Activated naive CD8-positive, alpha-beta T cell treated with anti-CD3 and anti-CD28 coated beads, Interleukin-2, amount 10 ng/mL, durations not matched to agents 7 days and 5 days (primary cell): ENCODE data around the gene ITGA7. TPM values are rescaled to one million over a fixed set of nuclear protein-coding genes. Genes with fewer than 3 reads are reported as not detected.

ENCODE experiments used
- ATAC-seq: fragments of 150-1000 bp; cut with Tn5 transposase; one replicate; pipeline ENCODE4 v1.10.0; 2021; ENCODE audit warnings: low read depth, moderate library complexity
- POLR2A ChIA-PET: fragments of 350-600 bp; sonication (Branson Sonifier 250); formaldehyde crosslinking; loops from one replicate; lab custom pipeline; 2021; ENCODE audit warnings: antibody characterized with exemption; lab: Charles Lee
- DNase-seq: peaks from one replicate; pipeline ENCODE4 v3.0.0; 2021
- H3K27ac Mint-ChIP-seq: one replicate; pipeline ENCODE4 v1.8.0; 2022; ENCODE audit warnings: mild to moderate bottlenecking, mixed read lengths
- H3K27me3 Mint-ChIP-seq: one replicate; pipeline ENCODE4 v1.8.0; 2022; ENCODE audit warnings: mild to moderate bottlenecking, moderate library complexity, mixed read lengths
- H3K36me3 Mint-ChIP-seq: one replicate; pipeline ENCODE4 v1.8.0; 2021; ENCODE audit warnings: mild to moderate bottlenecking, mixed read lengths
- H3K4me1 Mint-ChIP-seq: one replicate; pipeline ENCODE4 v1.8.0; 2021; ENCODE audit warnings: mixed read lengths
- H3K4me3 Mint-ChIP-seq: one replicate; pipeline ENCODE4 v1.8.0; 2022; ENCODE audit warnings: mild to moderate bottlenecking, moderate library complexity, mixed read lengths
- H3K9me3 Mint-ChIP-seq: one replicate; pipeline ENCODE4 v1.8.0; 2021; ENCODE audit warnings: mixed read lengths
- total RNA-seq, 2 experiments: library from RNA; stranded (reverse); gene quantifications; one replicate each; pipeline ENCODE4 v1.2.3, GENCODE V29; 2021

Gene ITGA7
- total RNA-seq, 2 experiments from 2014 or later, result 4.1 to 4.2 TPM

DNA sequence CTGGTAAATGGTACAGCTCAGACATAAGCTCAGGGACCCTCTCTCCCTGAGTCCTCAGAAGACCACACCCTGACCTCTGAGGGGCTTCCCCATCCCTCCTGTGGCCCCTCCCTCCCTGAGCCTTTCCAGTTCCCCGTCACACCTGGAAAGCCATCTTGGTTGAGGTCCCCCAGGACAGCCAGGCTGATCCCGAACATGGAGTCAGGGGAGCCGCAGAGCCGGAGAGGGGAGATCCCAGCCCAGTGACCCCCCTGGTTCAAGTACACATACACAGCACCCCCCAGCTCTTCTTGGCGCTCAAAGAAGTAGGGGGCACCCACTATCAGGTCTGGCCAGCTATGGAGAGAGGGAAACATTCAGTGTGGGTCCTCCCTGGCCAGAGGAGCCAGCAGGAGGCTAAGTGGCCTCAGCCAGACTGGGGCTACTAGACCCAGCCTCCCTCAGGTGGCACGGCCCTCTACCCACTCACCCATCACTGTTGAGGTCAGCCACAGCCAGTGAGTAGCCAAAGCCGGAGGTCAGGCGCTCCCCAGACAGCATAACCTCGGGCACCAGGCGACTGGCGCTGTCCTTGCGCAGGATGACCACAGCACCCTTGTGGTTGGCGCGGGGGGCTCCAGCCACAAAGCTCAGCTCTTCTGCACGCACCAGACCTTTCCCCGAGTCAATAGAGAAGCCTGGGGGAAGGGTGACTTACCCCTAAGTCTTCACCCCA is 9.3 kb downstream of the ITGA7 start:
- no peak overlapping the region for H3K4me3 Mint-ChIP-seq
- ATAC-seq, result no peak
- peak; percentile 17 for DNase-seq
- POLR2A ChIA-PET, result no interaction called here
- H3K4me1 Mint-ChIP-seq, result no peaks in the 10 kb centered on the region
- H3K9me3 Mint-ChIP-seq, result no peaks in the 10 kb centered on the region
- H3K36me3 Mint-ChIP-seq, result no peaks in the 10 kb centered on the region
- no peak overlapping the region for H3K27ac Mint-ChIP-seq
- H3K27me3 Mint-ChIP-seq, result no peaks in the 10 kb centered on the region

DNA sequence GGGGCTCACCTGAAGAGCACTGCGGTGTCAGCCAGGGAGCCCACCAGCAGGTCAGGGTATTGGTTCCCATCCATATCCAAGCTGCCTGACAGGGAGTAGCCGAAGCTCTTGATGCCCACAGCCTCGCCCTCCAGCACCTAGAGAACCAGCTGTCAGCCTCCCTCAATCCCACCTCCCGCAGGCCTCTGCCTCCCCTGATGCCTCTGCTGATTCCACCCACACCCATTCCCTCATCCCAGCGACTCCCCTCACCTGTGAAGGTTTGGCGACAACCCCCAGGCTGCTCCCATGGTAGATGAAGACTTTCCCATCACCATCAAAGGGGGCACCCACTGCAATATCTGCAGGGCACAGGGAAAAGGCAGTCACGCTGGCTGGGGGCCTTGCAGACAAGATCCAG is 10.0 kb downstream of the ITGA7 start:
- Mint-ChIP-seq H3K9me3 (no peaks in the 10 kb centered on the region), H3K27me3 (no peaks in the 10 kb centered on the region), H3K4me3 (no peak overlapping the region), H3K4me1 (no peaks in the 10 kb centered on the region), H3K27ac (no peak overlapping the region), H3K36me3 (no peaks in the 10 kb centered on the region)
- no peak for ATAC-seq
- DNase-seq, result peak; percentile 12
- POLR2A ChIA-PET, result no interaction called here

GRCh38 chr12:55696796-55697462 is 10.8 kb downstream of the ITGA7 start:
- no peak overlapping the region for H3K27ac Mint-ChIP-seq
- H3K27me3 Mint-ChIP-seq, result no peaks in the 10 kb centered on the region
- no peak for ATAC-seq
- POLR2A ChIA-PET, result no interaction called here
- no peak overlapping the region for H3K4me3 Mint-ChIP-seq
- no peaks in the 10 kb centered on the region for H3K9me3 Mint-ChIP-seq
- no peaks in the 10 kb centered on the region for H3K4me1 Mint-ChIP-seq
- DNase-seq, result peak; percentile 17
- no peaks in the 10 kb centered on the region for H3K36me3 Mint-ChIP-seq

DNA sequence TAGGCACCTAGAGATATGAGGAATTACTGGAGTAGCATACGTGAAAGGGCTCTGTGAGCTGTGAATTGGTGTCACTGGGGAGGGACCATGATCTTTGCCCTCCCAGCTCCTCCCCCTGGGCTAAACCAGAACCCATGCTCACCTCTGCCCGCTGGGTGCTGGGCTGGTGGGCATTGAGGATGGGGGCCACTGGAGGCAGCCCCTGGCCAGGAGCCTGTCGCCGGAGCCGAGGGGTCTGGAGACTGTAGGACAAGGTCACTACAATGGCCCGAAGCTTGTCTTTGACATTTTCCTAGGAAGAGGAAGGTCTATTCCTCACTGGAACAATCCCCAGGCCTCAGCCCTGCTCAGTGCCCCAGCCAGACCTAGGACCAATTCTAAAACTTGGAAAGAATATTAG is 11.6 kb downstream of the ITGA7 start:
- Mint-ChIP-seq H3K27ac (no peak overlapping the region), H3K27me3 (peaks cover 1% of the 10 kb centered on the region), H3K9me3 (no peaks in the 10 kb centered on the region), H3K4me3 (no peak overlapping the region), H3K36me3 (no peaks in the 10 kb centered on the region), H3K4me1 (no peaks in the 10 kb centered on the region)
- DNase-seq, result peak; percentile 15
- POLR2A ChIA-PET, result no interaction called here
- ATAC-seq, result no peak

- POLR2A ChIA-PET, result no interaction called here
- Mint-ChIP-seq H3K27me3 (peaks cover 2% of the 10 kb centered on the region), H3K36me3 (no peaks in the 10 kb centered on the region), H3K27ac (no peak overlapping the region), H3K9me3 (no peaks in the 10 kb centered on the region), H3K4me1 (no peaks in the 10 kb centered on the region), H3K4me3 (no peak overlapping the region)
- ATAC-seq (no peak), DNase-seq (peak; percentile 4)
These were observed 12.4 kb downstream of the ITGA7 start for GRCh38 chr12:55695349-55695748.

- H3K27ac Mint-ChIP-seq, result no peak overlapping the region
- no peak overlapping the region for H3K4me3 Mint-ChIP-seq
- H3K4me1 Mint-ChIP-seq, result no peaks in the 10 kb centered on the region
- H3K36me3 Mint-ChIP-seq, result no peaks in the 10 kb centered on the region
- POLR2A ChIA-PET, result no interaction called here
- peak; percentile 20 for DNase-seq
- peaks cover 2% of the 10 kb centered on the region for H3K27me3 Mint-ChIP-seq
- H3K9me3 Mint-ChIP-seq, result no peaks in the 10 kb centered on the region
- ATAC-seq, result no peak
These were observed 13.1 kb downstream of the ITGA7 start for GRCh38 chr12:55694651-55695050.

DNA sequence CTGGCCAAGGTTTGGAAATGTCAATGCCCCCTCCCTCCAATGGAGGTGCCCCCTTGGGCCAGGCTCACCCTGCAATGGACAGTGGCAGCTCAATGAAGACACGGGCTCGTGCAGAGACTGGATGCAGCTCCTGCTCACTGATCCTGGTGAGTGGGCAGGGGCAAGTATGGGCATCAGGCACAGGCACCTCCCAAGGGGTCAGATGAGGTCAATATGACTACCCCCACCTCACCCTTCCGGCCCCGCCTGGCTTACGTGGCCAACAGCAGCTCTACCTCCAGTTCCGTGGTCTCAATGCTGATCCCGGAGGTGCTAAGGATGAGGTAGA is 13.6 kb downstream of the ITGA7 start:
- POLR2A ChIA-PET, result no interaction called here
- Mint-ChIP-seq H3K4me3 (no peak overlapping the region), H3K4me1 (no peaks in the 10 kb centered on the region), H3K9me3 (no peaks in the 10 kb centered on the region), H3K27me3 (peaks cover 5% of the 10 kb centered on the region), H3K36me3 (no peaks in the 10 kb centered on the region), H3K27ac (no peak overlapping the region)
- ATAC-seq, result no peak
- peak; percentile 14 for DNase-seq

- Mint-ChIP-seq H3K36me3 (no peaks in the 10 kb centered on the region), H3K27ac (no peak overlapping the region), H3K9me3 (no peaks in the 10 kb centered on the region), H3K4me1 (no peaks in the 10 kb centered on the region), H3K4me3 (no peak overlapping the region), H3K27me3 (peaks cover 5% of the 10 kb centered on the region)
- DNase-seq, result no peak
- POLR2A ChIA-PET, result no interaction called here
- no peak for ATAC-seq
These were observed 14.1 kb downstream of the ITGA7 start for GRCh38 chr12:55693323-55694187.

DNA sequence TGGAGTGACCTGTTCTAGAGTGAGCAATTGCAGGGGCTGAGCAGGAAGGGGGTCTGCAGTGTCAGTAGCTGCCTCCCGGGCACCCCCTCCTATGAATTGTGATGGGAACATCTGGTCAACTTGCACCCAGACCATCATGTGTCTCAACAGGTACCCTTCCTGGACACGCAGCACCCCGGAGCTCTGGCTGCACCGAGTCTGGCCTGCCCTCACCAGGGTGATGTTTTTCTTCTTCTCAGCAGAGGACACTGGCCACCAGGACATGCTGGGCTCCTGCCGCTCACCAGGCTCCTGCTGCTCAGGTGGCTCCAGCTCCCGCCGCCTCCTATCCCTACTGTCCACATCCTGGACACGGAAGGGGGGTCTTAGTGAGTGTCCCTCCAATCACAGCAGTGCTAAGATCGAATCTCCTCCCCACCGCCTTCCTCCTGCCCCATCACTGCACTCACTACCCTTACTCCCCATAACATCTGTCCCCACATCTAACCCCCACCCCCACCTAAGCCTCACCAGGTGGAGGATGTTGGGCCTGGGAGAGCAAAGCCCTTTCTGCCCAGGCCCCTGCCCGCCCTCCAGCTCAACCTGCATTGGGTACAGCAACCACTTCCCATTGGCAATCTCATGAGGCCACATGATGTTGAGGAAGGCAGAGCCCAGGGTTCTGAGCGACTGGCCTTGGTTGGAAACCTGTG is 14.9 kb downstream of the ITGA7 start:
- peaks cover 6% of the 10 kb centered on the region for H3K27me3 Mint-ChIP-seq
- ATAC-seq (no peak), DNase-seq (no peak)
- no peak overlapping the region for H3K27ac Mint-ChIP-seq
- H3K4me1 Mint-ChIP-seq, result peaks cover 1% of the 10 kb centered on the region
- POLR2A ChIA-PET, result no interaction called here
- H3K36me3 Mint-ChIP-seq, result no peaks in the 10 kb centered on the region
- H3K9me3 Mint-ChIP-seq, result no peaks in the 10 kb centered on the region
- H3K4me3 Mint-ChIP-seq, result no peak overlapping the region

DNA sequence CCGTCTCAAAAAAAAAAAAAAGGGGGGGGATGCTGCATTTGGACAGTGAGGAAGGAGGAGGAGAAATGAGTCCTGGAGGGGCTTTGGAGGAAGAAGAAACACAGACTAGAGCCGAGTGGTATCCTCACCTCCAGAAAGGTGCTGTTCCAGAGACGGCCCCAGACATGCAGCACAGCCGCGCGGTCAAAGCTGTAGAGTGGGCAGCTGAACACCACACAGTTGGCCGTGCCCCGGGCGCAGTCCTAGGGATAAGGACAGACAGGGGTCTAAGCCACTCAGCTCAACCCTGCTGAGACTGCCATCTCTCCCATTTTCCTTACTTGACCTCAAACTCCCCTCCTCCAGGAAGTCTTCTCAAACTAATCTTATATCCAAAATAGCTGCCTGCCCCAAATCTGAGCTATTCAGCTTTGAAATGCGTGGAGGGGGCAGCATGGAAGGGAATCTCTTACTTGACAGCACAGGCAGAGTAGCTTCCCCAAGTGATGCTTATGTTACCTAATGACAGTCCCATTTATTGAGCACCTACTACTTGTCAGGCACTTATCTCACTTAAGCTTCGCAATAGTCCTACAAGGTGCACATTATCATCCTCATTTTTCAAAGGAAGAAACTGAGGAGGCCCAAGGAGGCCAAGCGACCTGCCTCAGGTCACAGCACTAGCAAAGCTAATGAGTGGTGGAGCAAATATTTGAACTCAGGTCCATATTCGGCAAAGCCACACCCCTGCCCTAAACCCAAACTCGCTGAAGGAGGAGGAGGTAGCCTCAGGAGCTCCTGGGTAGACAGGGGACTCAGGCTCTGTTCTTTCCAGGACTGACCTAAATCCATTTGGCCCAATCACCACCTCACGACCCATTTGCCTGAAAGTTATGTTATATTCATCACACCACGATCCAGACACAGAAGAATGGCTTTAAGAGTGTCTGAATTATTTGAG is 18.7 kb downstream of the ITGA7 start:
- DNase-seq (no peak), ATAC-seq (no peak)
- Mint-ChIP-seq H3K36me3 (no peaks in the 10 kb centered on the region), H3K9me3 (no peaks in the 10 kb centered on the region), H3K27ac (no peak overlapping the region), H3K4me1 (peaks cover 7% of the 10 kb centered on the region), H3K4me3 (no peak overlapping the region), H3K27me3 (peaks cover 10% of the 10 kb centered on the region)
- POLR2A ChIA-PET, result no interaction called here

DNA sequence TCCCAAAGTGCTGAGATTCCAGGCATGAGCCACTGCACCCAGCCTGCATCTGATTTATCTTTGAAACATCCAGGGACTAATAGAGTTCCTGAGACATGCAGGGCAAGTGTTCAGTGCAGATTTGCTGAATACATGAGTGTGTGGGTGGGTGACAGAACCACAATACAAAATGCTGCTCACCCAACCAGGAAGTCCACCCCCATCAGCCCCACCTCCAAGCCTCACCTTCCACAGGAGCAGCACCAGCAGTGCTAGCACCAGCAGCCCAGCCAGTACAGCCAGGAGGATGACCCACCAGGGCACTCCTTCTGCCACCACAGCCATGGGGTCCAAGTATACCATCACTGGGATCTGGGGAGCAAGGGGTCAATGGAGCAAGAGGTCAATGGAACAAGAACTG is 20.0 kb downstream of the ITGA7 start:
- H3K9me3 Mint-ChIP-seq, result no peaks in the 10 kb centered on the region
- peaks cover 14% of the 10 kb centered on the region for H3K27me3 Mint-ChIP-seq
- no peaks in the 10 kb centered on the region for H3K36me3 Mint-ChIP-seq
- POLR2A ChIA-PET, result no interaction called here
- H3K4me1 Mint-ChIP-seq, result peaks cover 7% of the 10 kb centered on the region
- no peak overlapping the region for H3K27ac Mint-ChIP-seq
- no peak for DNase-seq
- no peak overlapping the region for H3K4me3 Mint-ChIP-seq
- ATAC-seq, result no peak

DNA sequence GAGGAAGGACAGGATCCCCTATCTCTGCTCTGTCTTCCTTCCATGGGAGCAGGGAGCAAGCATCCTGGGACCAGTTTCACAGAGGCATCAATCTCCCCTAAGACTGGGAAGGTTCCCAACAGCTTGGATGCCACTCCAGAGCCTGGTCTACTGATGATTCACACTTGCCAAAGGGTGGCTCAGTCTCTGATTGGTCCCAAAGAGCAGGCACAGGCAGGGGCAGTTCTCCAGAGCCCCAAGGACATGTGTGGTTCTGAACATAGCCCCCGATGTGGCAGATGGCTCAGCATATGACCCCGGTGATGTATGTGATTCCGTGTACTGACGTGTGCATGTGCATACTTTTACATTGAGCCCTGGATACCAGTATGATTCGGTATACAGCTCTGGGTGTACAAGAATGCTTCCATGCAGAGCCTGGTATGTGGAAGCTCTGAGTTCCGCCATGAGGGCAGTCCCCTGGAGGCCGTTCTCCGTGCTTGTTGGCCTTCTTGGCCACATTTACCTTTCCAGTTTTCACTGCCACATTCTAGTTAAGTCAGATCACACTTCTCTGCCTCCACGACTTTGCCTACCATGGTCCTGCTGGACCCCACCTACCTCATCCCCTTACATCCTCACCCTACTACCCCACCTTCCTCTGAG is 21.2 kb downstream of the ITGA7 start:
- Mint-ChIP-seq H3K36me3 (no peaks in the 10 kb centered on the region), H3K4me1 (peaks cover 7% of the 10 kb centered on the region), H3K27me3 (peaks cover 20% of the 10 kb centered on the region), H3K9me3 (no peaks in the 10 kb centered on the region), H3K4me3 (no peak overlapping the region), H3K27ac (no peak overlapping the region)
- POLR2A ChIA-PET, result no interaction called here
- ATAC-seq, result no peak
- no peak for DNase-seq
